Fibroblast of the aortic adventitia (primary cell): Measurements from ENCODE around the gene SAMD3. TPM values are rescaled to one million over a fixed set of nuclear protein-coding genes. Genes with fewer than 3 reads are reported as not detected.

Experiments used
- DNase-seq: peaks from one replicate; pipeline ENCODE4 v3.0.0-alpha.2; 2010; ENCODE audit warnings: low read depth
- H3K4me3 ChIP-seq: 2 replicates; pipeline ENCODE4 v1.5.1; 2011; ENCODE audit warnings: low read depth, mild to moderate bottlenecking, control low read depth, low read length, moderate library complexity
- total RNA-seq: library from RNA; depleted of rRNA; stranded (reverse); fragments of >200 nt; gene quantifications from 2 replicates; pipeline ENCODE4 v1.2.3, GENCODE V29; 2012; ENCODE audit warnings: low replicate concordance
- TF ChIP-seq, protein P1 (sequence below): IDR thresholded peaks from 2 replicates; pipeline ENCODE4 v1.5.1; 2011; ENCODE audit warnings: mild to moderate bottlenecking, low read length, control low read depth, inconsistent platforms; ENCODE audit not compliant: insufficient read depth

SAMD3 gene
- total RNA-seq, 1 donor: 9.1 TPM

DNA sequence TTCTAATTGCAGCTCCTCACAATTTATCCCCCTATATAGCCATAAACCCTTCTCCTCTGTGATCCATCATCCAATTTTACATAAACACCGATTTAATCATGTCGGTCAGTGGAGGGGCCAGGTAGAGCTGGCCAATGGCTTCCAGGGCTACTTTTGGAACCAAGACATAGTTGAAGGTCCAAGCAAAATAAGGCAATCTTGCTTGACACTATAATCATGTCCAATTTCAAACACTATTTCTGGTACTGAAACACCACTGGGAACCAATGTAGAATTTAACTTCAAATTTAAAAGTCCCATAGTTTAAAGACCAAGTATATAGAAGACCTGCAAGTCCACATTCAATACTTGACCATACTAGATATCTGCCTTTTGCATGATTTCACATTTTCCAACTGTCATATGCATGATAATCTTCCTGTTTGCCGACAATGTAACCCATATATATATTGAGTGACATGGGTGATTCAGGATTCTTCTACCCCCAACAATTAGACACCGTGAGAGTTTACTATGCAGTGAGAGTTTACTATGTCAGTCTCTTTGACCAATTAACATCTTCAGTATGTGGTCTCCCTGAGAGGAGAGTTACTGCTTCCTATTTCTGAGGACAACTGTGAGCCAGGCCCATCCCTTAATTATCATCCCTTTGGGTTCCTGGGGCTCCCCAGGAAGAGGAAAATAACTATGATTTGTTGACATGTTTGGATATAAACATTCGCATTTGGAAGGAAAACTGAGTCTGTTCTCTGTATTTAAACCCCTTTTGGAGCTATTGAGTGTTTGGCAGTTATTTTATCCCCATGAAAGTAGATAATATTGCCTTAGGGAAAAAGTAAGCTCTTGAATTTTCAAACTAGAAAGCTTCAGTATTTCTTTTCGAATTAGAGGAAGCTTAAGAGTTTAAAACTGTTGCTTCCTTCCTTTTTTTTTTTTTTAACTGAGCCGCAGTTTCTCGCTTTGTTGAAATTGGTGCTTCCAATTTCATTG is 31.8 kb downstream of the SAMD3 start:
- TF ChIP-seq, protein P1, sequence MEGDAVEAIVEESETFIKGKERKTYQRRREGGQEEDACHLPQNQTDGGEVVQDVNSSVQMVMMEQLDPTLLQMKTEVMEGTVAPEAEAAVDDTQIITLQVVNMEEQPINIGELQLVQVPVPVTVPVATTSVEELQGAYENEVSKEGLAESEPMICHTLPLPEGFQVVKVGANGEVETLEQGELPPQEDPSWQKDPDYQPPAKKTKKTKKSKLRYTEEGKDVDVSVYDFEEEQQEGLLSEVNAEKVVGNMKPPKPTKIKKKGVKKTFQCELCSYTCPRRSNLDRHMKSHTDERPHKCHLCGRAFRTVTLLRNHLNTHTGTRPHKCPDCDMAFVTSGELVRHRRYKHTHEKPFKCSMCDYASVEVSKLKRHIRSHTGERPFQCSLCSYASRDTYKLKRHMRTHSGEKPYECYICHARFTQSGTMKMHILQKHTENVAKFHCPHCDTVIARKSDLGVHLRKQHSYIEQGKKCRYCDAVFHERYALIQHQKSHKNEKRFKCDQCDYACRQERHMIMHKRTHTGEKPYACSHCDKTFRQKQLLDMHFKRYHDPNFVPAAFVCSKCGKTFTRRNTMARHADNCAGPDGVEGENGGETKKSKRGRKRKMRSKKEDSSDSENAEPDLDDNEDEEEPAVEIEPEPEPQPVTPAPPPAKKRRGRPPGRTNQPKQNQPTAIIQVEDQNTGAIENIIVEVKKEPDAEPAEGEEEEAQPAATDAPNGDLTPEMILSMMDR: no peak
- no peak for DNase-seq
- no peak overlapping the region for H3K4me3 ChIP-seq

DNA sequence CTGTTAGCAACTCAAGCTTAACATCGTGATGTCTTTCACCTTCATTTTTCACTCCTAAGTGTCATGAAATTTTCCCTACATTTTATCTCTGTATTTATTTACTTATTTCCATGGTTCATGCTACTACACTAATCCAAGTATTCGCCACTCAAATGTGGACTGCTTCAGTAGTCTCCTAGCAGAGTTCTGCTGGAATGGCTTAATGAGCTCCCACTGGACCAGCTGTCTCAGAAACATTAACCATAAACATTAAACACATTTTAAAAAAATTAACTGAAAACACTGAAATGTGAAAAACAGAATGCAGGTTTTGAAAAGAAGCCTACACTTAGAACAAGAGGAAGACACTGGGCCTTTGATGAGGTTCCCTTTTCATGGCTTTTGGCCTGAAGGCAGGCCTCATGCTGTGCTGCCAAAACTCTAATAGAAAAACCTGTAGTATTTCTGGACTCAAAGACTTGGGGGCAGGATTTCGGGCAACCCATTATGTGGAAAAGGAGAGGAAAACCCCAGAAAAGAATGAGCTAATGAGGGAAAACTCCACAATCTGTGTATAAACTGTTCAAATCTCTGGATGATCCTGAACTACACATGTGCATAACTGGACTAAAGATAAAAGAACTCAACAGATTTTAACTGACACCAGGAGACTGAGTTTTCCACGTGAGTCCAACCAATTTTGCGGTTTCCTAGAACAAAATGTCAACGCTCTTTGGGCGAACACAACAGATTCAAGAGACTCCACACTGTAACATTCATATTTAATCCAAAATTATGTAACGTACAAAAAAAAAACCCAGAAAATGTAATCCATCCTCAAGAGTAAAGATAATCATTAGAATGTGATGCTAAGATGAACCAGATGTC is 33.0 kb downstream of the SAMD3 start:
- H3K4me3 ChIP-seq: no peak overlapping the region
- TF ChIP-seq, protein P1: no peak
- DNase-seq: no peak

DNA sequence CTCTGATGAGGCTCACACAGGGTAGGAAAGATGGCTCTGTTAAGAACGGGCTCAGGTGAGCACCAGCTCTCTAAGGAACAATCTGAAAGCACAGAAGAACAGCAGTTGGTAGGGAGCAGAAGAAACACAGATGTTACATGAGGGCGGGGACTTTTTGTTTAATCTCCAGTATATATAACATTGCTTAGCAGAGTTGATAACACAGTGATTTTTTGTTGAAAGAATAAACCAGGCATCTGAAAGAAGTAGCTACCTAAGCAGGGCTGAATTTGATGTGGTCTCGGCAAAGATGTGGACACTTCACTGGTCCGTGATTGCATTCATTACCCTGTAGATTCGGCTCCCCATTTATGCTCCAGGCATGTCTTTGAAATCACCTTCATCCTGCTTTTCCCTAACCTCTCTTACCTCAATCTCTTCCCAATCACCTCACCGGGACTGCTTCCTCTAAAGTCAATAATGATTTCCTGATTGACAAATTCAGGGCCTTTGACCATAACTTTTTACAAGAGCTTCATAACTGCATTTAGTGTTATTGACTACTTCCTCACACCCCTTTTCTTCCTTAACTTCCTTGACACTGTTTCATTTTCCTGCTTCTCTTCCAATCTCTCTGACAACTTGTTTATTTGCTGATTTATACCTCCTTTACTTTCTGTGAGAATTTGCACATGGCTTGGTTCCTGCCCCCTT is 34.4 kb downstream of the SAMD3 start:
- H3K4me3 ChIP-seq: no peak overlapping the region
- TF ChIP-seq, protein P1: no peak
- no peak for DNase-seq

DNA sequence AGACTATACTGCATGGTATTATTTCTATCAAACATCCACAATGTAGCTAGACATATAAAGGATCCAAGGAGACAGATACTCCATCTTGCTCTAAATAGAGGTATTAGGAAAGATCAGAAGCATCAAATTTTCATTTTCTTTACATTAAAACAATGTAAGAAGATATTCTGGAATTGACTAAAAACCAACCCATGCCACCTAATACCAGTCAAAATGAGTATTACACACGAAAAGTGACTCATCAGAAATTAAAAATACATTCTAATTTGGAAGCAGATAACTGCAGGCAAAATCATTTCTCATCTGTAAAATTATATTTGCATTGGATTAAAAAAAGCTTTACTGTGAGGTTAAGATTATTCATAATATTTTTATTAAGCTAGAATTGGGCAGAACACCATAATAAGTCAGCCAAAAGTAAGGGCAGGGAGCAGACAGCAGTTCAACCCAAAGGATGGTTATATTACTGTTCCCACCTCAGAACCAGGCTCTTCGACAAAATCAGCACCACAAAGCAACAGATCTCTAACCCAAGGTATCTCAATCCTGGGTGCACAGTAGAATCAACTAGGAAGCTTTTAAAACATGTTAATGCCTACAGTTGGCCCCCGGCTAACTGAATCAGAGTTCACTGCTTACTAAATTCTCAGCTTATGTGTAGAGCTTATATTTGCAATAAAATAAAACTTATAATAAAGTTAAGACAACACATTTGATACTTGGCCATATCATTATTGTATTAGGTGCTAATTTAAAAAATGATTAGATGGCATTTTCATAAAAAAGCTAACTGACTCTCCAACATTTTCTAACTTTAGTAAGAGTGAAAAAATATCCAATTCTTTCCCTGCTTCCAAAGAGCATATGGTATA is 35.2 kb downstream of the SAMD3 start:
- H3K4me3 ChIP-seq: no peak overlapping the region
- TF ChIP-seq, protein P1: no peak
- DNase-seq: no peak

DNA sequence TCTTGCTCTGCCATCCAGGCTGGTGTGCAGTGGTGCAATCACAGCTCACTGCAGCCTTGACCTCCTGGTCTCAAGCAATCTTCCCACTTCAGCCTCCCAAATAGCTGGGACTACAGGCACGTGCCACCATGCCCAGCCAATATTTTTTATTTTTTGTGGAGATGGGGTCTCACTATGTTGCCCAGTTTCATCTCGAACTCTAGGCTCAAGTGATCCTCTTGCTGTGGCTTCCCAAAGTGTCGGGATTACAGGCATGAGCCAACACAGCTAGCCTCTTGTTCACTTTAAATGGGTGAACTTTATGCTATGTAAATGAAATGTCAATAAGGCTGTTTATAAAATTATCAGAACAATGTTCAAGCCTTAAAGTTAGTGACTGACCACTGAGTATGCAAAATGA is 37.1 kb downstream of the SAMD3 start:
- TF ChIP-seq, protein P1: no peak
- no peak for DNase-seq
- H3K4me3 ChIP-seq: no peak overlapping the region
